Stimulated activated CD4-positive, alpha-beta T cell treated with anti-CD3 and anti-CD28 coated beads, Interleukin-12 subunit alpha, Interleukin-12 subunit beta, amount 100 ng/mL, for 48 hours (primary cell): Measurements from ENCODE around the gene TTC4.
"Not testable (repeated sequence)": the region's sequence is repeated elsewhere in the genome, so short reads cannot be mapped to it uniquely, and the experiment has no call there.

Experiments
- DNase-seq, 3 donors: peaks; one replicate each; pipeline ENCODE4 v3.0.0-alpha.2; 2020; ENCODE audit warnings: low read depth in 2 of 3, low spot score in 1 of 3

The TTC4 gene

GRCh38 chr1:54745864-54746263 is 30.2 kb downstream of the TTC4 start:
- DNase-seq = no peak

DNA sequence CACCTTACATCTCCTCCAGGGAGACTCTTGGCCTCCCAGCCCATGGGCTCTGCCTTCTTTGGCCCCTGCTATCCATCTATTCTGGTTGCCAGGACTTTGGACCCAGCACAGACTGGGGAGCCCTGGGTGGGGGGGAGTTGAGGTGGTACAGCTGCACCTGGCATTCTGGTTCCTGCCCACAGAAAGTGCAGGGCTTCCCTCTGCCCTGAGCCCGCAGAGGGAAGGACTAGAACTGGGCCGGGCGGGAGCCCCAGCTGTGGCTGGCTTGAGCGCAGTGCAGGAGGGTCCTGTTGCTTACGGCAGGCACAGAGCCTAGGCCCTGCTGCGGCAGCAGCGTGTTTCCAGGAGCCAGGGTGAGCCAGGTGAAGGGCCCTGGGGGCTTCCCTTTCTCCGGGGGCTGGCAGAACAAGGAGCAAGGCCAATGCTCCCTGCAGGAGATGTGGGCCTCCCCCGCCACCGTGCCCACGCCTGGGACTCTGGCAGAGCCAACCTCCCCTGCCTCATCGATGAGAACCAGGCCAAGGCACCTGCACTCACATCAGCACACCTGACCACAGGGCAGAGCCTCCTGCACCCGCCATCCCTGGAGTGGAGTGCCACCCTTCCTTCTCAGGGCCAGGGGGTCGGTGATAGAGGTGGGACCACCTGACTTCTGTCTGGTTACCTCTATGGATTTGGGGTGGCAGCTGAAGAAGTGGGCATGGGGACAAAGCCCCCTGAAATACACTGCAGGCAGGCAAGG is 32.6 kb downstream of the TTC4 start:
- DNase-seq = no peak

DNA sequence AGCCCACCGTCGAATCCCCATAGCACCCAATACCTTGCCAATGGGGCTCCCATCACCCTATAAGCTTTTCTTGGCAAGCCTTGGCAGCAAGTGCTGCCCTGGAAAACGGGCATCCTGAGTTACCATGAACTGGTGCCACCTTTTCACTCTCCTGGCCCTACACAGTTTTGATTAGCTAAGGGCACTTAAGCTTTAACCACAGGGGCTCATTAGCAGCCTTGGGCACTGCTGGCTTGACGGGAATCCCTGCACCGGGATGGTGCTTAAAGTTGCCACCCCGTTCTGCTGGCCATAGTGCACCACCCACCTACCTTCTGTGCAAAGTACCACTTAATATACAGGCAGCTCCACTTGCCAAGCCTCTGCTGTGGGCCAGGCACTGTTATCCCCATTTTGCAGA is 34.9 kb downstream of the TTC4 start:
- no peak for DNase-seq

GRCh38 chr1:54751426-54751825 is 35.8 kb downstream of the TTC4 start:
- no peak for DNase-seq

DNA sequence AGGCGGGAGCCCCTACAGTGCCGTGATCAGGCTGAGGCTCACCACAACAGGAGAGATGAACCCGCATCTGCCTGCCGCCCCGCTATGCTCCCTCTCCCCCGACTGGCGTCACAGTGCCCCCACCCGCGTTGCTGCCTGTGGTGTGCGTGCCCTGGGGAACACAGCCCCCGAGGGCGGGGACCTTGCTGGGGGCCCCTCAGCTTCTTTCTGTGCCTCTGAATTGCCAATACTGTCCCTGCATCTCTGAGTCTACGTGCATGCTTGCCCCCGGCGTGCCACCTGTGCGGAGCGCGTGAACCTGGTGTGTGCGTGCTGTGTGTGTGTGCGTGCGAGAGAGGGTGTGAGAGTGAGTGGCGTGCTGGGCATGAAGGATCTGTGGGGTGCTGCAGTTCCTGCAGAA is 38.4 kb downstream of the TTC4 start:
- no peak for DNase-seq

DNA sequence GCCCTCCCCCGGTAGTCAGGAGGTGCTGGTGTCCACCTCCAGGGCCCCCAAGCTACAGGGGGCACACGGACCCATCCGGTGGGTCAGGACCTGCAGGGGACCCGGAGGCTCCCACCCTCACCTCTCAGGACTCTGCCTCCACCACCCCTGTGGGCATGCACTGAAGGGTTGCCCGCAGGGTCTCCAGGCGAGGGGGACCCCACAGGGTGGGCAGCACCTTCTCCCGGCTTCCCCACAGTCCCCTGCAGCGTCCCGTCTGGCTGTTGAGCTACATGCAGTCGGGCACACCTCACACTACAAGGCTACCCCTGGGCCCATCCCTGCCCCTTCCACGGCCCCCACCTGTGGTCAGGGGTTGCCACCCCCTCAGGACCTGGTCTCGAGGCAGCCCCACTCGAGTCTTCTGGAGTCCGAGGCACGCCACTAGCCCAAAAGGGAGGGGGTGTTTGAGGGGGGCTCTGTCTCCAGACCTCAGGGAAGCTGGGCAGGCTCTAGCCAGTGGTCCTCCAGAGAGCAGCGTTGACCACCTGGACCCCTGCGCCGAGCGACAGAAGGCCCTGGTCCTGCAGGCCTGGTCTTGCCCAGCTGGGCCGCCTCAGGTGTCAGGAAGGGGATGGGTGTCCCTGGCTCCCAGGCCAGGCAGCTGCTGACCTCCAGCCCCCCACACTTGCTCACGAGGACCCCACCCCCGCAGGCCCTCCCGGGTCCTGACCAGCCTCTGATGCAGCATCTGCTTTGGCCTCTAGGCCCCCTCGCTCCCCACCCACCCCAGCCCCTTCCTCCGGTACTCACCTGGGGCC is 39.0 kb downstream of the TTC4 start:
- DNase-seq = no peak

DNA sequence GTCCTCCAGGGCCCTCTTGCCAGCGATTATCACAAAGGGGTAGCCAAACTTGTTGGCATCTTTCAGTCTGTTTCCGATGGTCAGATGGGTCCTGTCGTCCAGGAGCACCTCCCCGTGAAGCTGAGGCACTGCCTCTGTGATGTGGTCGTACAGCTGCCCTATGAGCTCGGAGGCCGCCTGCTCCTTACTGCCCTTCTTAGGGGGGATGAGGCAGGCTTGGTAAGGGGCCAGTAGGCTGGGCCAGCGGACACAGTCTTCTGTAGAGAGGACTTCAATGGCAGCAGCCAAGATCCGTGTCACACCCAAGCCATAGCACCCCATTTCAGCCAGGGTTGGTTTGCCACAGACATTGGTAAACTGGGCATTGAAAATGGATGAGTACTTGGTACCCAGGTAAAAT is 42.2 kb downstream of the TTC4 start:
- no peak for DNase-seq

DNA sequence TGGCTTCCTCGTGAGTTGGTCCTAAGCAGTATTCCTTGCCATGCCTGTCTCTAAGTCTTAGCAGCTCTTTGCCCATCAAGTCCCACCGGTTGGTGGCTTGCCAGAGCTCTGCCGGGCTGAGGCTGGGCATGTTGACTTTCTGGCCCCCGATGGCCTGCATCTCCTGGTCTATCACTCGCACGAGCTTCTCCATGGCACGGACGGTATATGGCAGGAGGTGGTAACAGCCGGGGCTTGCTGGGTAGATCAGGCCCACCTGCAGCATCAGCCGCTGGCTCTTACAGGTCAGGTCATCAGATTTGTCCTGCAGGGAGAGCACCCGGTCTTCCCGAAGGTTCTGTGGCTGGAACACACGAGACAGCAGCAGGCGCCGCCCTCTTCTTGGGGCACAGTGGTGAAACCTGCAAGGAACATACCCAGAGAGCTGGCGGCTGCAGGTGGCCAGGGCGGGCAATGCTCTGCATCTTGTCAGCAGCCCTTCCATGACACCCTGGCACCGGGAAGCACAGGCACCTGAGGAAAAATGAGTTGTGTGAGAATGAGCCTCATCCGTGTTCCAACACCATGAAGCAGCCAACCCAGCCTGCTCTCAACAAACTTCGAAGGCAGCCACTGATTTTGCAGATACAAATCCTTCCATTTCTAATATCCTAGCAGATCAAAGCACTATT is 43.2 kb downstream of the TTC4 start:
- no peak for DNase-seq

DNA sequence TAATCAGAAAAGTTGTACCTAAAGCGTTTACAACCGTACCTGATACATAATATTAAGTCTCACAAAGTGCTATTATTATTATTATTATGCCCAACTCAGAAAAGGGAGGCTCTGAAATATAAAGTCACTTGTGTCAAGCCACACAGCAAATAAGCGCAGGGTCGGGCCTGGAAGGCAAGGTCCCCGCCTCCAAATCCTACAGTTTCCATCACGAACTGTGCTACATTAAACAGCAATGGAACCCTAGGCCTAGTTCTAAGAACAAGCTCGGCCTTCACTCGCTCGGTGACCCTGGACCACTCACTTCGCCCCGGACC is 48.1 kb downstream of the TTC4 start:
- DNase-seq = peak; percentile 2 to 14 (median 6)

- DNase-seq = peak; percentile 91 to 96 (median 91)
These were observed 48.7 kb downstream of the TTC4 start, which contains the start of gene PARS2 for GRCh38 chr1:54764133-54764921. PARS2 (minus strand) TSS chr1:54764523; CDS start chr1:54759161, 5,362 bp downstream.

- no peak for DNase-seq
These were observed 49.4 kb downstream of the TTC4 start for GRCh38 chr1:54764922-54765561.

DNA sequence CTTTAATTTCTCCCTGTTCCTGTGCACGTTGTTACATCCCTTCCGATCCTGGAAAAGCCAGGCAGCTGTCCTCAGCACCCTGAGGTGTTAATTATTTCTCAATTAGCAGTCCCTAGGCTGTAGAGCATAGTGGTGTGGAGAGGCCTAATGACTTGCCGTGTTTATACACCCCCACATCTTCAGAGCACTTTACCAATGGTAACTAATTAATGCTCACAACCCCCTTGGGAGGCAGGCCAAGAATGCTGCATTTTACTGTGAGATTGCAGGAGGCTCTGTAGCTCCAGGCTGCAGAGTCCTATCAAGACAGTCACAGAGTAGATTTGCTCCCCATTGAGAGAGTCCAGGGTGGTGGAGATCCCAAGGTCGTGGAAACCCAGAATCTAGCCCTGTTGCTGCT is 51.1 kb downstream of the TTC4 start:
- no peak for DNase-seq

- DNase-seq = no peak
These were observed 51.9 kb downstream of the TTC4 start for GRCh38 chr1:54767526-54767925.

- no peak for DNase-seq
These were observed 52.4 kb downstream of the TTC4 start for GRCh38 chr1:54768093-54768492.

- no peak for DNase-seq
These were observed 57.3 kb downstream of the TTC4 start for GRCh38 chr1:54772951-54773350.

DNA sequence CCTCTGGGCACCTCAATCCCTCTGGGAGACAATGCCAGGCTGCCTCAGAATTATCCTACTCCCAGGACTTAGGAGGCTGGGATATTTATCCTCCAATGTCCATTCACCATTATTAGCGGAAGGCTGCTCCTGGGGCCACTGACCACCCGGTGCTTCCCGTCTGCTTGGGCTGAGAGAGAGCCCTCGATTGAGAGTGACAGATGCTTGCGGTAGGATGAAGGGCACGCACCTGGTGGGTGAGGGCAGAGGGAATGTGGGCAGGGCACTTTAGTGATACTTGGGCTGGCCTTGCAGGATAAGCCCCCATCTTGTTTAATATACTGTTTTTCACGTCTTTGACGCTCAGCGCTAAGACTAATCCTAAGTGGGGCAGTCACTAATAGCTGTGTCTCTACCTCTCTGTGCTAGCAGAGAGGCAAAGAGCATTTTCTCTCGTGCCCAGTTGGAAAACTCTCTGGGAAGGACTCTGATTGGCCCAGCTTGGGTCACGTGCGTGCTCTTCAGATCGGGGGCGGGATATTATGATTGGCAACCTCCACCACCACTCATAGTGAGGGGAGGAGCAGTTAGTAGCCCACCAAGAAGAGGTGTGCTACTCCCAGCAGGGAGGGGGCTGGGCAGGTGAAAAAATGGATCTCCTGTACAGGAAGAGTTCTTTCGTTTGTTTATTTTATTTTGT is 59.3 kb downstream of the TTC4 start:
- no peak for DNase-seq

GRCh38 chr1:54775828-54776721 is 60.4 kb downstream of the TTC4 start:
- DNase-seq = not testable (repeated sequence)

GRCh38 chr1:54777011-54777410 is 61.4 kb downstream of the TTC4 start:
- DNase-seq = no peak

DNA sequence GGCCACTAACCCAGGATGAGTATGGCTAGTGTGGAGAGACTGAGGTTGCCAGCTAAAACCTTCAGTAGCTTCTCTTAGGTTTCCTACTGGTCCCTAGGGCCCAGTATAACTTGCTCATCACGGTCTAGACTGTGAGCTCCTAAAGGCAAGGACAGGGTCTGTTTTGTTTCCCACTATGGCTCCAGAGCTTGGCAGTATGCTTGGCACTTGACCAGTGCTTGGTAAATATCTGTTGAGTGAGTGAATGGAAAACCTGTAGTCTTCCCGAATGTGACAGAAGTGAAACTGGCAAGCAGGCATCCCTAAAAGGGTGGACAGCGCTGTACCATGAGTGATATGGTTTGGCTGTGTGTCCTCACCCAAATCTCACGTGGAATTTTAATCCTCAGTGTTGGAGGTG is 61.8 kb downstream of the TTC4 start:
- no peak for DNase-seq
